Adipocyte (in vitro differentiated cells): Measurements from ENCODE around the gene LY6G5B.

Source experiments
- DNase-seq: peaks from one replicate; pipeline ENCODE4 v3.0.0-alpha.2; 2015; ENCODE audit warnings: low read depth
- H3K27me3 ChIP-seq: replicated peaks from 2 replicates; pipeline ENCODE4 v1.7.0; 2013; ENCODE audit warnings: mild to moderate bottlenecking, low read length, moderate library complexity; ENCODE audit not compliant: control insufficient read depth, insufficient read depth
- H3K36me3 ChIP-seq: 2 replicates; pipeline ENCODE4 v1.7.0; 2013; ENCODE audit warnings: low read length, mild to moderate bottlenecking, moderate library complexity; ENCODE audit not compliant: control insufficient read depth, insufficient read depth, severe bottlenecking
- H3K4me1 ChIP-seq: 2 replicates; pipeline ENCODE4 v1.7.0; 2013; ENCODE audit warnings: mild to moderate bottlenecking, low read length, moderate library complexity; ENCODE audit not compliant: control insufficient read depth, insufficient read depth
- H3K4me3 ChIP-seq: 2 replicates; pipeline ENCODE4 v1.7.0; 2013; ENCODE audit warnings: mild to moderate bottlenecking, low read length, moderate library complexity
- H3K9ac ChIP-seq: 2 replicates; pipeline ENCODE4 v1.7.0; 2013; ENCODE audit warnings: mild to moderate bottlenecking, low read length, moderate library complexity
- H3K9me3 ChIP-seq: 2 replicates; pipeline ENCODE4 v1.7.0; 2013; ENCODE audit warnings: mild to moderate bottlenecking, low read length, moderate library complexity; ENCODE audit not compliant: control insufficient read depth

The LY6G5B gene

GRCh38 chr6:31658983-31659648 lies 10.7 kb upstream of the LY6G5B start:
- Histone ChIP-seq H3K9ac (peak overlapping the region; percentile 97), H3K36me3 (peaks cover 20% of the 10 kb centered on the region), H3K9me3 (no peaks in the 10 kb centered on the region), H3K4me3 (peak overlapping the region; percentile 98), H3K4me1 (peaks cover 39% of the 10 kb centered on the region), H3K27me3 (no peaks in the 10 kb centered on the region)
- DNase-seq = no peak

- Histone ChIP-seq H3K4me1 (peaks cover 44% of the 10 kb centered on the region), H3K36me3 (peaks cover 20% of the 10 kb centered on the region), H3K4me3 (peak overlapping the region; percentile 98), H3K9ac (peak overlapping the region; percentile 97), H3K9me3 (no peaks in the 10 kb centered on the region), H3K27me3 (no peaks in the 10 kb centered on the region)
- DNase-seq = peak; percentile 50
These were observed 10.0 kb upstream of the LY6G5B start for GRCh38 chr6:31659649-31660380.

- Histone ChIP-seq H3K4me3 (peak within 1 kb of the TSS; percentile 98), H3K9ac (peak within 1 kb of the TSS; percentile 97)
These were observed 9.2 kb upstream of the LY6G5B start, which contains the start of gene C6orf47 for GRCh38 chr6:31660381-31661261. Gene C6orf47, minus strand, starts transcription at chr6:31660778. Its CDS starts 831 bp downstream, at chr6:31659947.

GRCh38 chr6:31661262-31662123 lies 8.3 kb upstream of the LY6G5B start:
- peaks cover 17% of the 10 kb centered on the region for H3K36me3 ChIP-seq
- DNase-seq = no peak

More at GRCh38 chr6:31660381-31661261, 9.2 kb upstream of the LY6G5B start, which contains the start of gene C6orf47:
- DNase-seq = peak; percentile 93
- no peaks in the 10 kb centered on the region for H3K27me3 ChIP-seq
- H3K9me3 ChIP-seq = no peaks in the 10 kb centered on the region
- peaks cover 44% of the 10 kb centered on the region for H3K4me1 ChIP-seq
- H3K36me3 ChIP-seq = peaks cover 20% of the 10 kb centered on the region

GRCh38 chr6:31662124-31662723 lies 7.6 kb upstream of the LY6G5B start:
- H3K27me3 ChIP-seq = no peaks in the 10 kb centered on the region
- peaks cover 18% of the 10 kb centered on the region for H3K36me3 ChIP-seq
- peaks cover 50% of the 10 kb centered on the region for H3K4me1 ChIP-seq

More at GRCh38 chr6:31661262-31662123, 8.3 kb upstream of the LY6G5B start:
- Histone ChIP-seq H3K4me1 (peaks cover 44% of the 10 kb centered on the region), H3K9ac (peak overlapping the region; percentile 97), H3K9me3 (no peaks in the 10 kb centered on the region), H3K4me3 (peak overlapping the region; percentile 98), H3K27me3 (no peaks in the 10 kb centered on the region)

GRCh38 chr6:31663126-31663960 lies 6.4 kb upstream of the LY6G5B start:
- Histone ChIP-seq H3K27me3 (no peaks in the 10 kb centered on the region), H3K9ac (peak overlapping the region; percentile 98), H3K4me3 (peak overlapping the region; percentile 98), H3K4me1 (peaks cover 47% of the 10 kb centered on the region), H3K36me3 (peaks cover 25% of the 10 kb centered on the region), H3K9me3 (no peaks in the 10 kb centered on the region)
- DNase-seq = peak; percentile 59

More at GRCh38 chr6:31662124-31662723, 7.6 kb upstream of the LY6G5B start:
- Histone ChIP-seq H3K9ac (no peak overlapping the region), H3K4me3 (no peak overlapping the region), H3K9me3 (no peaks in the 10 kb centered on the region)
- DNase-seq = no peak

GRCh38 chr6:31663961-31664789 lies 5.6 kb upstream of the LY6G5B start:
- peak overlapping the region; percentile 98 for H3K4me3 ChIP-seq
- H3K27me3 ChIP-seq = no peaks in the 10 kb centered on the region
- DNase-seq = peak; percentile 69
- H3K9me3 ChIP-seq = no peaks in the 10 kb centered on the region
- H3K4me1 ChIP-seq = peaks cover 38% of the 10 kb centered on the region
- H3K36me3 ChIP-seq = peaks cover 34% of the 10 kb centered on the region
- H3K9ac ChIP-seq = peak overlapping the region; percentile 98

GRCh38 chr6:31664790-31665500 lies 4.8 kb upstream of the LY6G5B start, which contains the start of gene GPANK1:
Gene GPANK1, minus strand, starts transcription at chr6:31664997. Its CDS starts 519 bp downstream, at chr6:31664478.
- peaks cover 41% of the 10 kb centered on the region for H3K36me3 ChIP-seq
- peak within 1 kb of the TSS; percentile 98 for H3K4me3 ChIP-seq
- peaks cover 33% of the 10 kb centered on the region for H3K4me1 ChIP-seq
- H3K9ac ChIP-seq = peak within 1 kb of the TSS; percentile 98
- no peaks in the 10 kb centered on the region for H3K27me3 ChIP-seq
- no peaks in the 10 kb centered on the region for H3K9me3 ChIP-seq
- peak; percentile 96 for DNase-seq
